GDM1 (cell line): ENCODE data around the gene CBFA2T2.
"Not testable (repeated sequence)": the region's sequence is repeated elsewhere in the genome, so short reads cannot be mapped to it uniquely, and the experiment has no call there.

Source experiments
- DNase-seq: peaks from one replicate; lab custom pipeline; 2025; lab: John Stamatoyannopoulos, UW

Gene CBFA2T2

DNA sequence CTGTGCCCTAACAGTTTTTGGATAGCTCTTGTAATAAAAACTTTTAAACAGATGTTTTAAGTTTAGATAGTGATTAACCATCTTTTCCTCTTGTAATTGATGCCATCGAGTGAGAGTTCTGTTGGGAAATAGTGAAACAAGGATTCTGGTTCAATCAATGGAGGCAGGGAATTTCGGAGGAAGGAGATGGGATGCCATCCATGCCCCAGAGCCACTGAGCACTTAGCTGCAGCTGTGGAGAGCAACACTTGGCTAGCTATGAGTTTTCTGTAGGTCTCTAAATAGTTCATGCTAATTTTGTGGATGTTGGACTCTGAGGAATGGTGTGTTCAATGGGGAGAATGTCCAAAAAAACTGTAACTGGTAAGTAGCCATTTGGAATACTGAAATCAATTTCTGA lies 16.7 kb downstream of the CBFA2T2 start:
- no peak for DNase-seq

DNA sequence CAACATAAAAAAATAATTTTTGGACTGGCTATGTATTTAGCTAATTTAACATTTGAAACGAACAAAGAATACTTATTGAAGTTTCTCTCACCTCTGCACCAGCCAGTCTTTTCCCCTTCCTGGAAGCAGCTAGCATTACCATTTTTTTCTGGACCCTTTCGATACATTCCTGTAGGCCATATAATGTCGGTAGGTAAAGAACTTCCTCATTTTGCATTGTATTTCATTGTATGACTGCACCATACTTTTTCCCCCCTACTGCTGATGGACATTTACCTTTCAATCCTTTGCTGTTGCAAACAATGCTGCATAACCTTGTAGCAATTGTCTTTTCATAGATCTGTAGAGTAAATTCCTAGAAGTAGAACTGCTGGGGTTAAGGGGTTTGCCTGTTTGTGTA lies 17.6 kb downstream of the CBFA2T2 start:
- DNase-seq = no peak

DNA sequence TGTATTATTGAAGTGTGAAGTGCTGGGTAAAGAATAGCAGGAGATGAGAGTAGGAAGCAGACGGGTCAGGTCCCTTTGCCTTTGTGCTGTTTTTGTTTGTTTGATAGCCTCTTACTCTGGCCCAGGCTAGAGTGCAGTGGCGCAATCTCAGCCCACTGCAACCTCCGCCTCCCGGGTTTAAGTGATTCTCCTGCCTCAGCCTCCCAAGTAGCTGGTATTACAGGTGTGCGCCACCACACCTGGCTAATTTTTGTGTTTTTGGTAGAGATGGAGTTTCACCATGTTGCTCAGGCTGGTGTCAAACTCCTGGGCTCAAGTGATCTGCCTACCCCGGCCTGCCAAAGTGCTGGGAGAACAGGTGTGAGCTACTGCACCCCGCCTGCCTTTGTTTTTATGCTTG lies 18.1 kb downstream of the CBFA2T2 start:
- DNase-seq = not testable (repeated sequence)

DNA sequence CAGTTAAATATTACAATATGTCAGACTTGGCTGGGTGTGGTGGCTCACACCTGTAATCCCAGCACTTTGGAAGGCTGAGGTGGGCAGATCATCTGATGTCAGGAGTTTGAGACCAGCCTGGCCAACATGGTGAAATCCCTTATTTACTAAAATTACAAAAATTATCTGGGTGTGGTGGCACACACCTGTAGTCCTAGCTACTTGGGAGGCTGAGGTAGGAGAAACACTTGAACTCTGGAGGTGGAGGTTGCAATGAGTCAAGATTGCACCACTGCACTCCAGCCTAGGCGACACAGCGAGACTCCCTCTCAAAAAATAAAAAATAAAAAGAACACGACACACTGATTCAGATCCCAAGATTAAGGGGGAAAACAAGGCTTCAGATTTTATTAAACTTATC lies 19.2 kb downstream of the CBFA2T2 start:
- DNase-seq = not testable (repeated sequence)

DNA sequence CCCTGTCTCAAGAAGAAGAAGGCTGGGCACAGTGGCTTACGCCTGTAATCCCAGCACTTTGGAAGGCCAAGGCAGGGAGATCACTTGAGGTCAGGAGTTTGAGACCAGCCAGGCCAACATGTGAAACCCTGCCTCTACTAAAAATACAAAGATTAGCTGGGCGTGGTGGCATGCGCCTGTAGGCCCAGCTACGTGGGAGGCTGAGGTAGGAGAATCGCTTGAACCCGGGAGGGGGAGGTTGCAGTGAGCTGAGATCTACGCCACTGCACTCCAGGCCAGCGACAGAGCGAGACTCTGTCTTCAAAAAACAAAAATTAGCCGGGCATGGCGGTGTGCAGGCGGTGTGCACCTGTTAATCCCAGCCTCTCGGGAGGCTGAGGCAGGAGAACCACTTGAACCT lies 22.0 kb downstream of the CBFA2T2 start:
- not testable (repeated sequence) for DNase-seq

DNA sequence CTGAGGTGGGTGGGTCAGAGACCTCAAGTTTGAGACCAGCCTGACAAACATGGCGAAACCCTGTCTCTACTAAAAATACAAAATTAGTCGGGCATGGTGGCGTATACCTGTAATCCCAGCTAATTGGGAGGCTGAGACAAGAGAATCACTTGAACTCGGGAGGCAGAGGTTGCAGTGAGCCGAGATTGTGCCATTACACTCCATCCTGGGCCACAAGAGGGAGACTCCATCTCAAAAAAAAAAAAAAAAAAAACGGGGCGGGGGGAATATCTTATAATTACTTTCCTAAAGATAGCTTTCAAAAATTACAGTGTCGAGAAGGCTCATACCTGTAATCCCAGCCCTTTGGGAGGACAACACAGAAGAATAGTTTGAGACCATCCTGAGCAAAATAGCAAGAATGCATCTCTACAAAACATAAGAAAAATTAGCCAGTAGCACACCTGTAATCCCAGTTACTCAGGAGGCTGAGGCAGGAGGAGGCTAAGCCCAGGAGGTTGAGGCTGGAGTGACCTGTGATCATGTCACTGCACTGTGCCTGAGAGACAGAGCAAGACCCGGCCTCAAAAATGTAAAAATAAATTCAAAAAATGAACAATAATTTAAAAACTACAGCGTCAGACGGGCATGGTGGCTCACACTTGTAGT lies 25.8 kb downstream of the CBFA2T2 start:
- no peak for DNase-seq

DNA sequence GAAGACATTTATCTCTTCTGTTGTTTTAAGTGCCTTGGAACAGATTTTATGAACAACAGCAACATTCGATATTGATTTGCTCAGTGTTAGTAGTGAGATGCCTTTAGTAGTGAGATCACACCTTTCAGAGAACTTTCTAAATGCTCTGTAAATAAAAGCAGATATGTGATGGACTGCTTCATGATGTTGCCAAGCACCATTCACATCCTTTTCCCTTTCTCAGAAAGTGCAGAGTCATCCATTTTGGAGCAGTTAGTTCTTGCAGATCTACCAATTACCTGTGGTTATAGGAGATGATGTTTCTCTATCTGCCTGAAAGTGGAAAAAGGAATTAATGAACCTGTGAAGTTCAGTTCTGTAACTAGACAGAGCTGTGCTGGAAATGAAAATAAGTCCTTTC lies 27.0 kb downstream of the CBFA2T2 start:
- DNase-seq = no peak

DNA sequence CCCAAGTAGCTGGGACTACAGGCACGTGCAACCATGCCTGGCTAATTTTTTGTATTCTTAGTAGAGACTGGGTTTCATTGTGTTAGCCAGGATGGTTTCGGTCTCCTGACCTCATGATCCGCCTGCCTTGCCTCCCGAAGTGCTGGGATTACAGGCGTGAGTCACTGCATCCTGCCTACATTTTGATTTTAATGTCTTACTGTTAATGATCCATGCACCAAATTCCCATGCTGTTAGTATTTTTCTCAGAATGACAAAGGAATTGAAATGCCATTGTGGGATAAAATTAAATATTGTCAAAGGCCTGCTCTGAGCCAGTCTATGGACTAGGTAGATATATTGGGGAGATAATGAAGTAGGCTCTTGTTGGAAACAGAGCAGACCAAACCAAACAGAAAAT lies 28.2 kb downstream of the CBFA2T2 start:
- DNase-seq = no peak

DNA sequence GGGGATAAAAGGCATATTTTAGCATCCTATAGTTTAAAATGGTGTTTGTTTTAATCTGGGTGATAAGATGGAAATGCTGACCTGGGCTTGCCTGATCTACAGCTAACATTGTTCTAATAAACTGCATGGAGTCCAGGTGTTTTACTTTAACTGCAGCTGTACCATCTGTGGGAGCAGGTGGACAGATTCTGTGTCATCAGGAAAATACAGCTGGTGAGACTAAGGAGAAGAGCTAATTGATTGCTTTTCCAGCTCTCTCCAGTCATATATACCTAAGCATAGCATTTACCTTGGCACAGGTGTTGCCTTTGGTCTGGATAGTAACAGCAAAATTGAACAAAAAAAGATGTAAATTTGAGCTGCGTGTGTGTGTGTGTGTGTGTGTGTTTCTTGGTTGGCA lies 31.6 kb downstream of the CBFA2T2 start:
- no peak for DNase-seq

DNA sequence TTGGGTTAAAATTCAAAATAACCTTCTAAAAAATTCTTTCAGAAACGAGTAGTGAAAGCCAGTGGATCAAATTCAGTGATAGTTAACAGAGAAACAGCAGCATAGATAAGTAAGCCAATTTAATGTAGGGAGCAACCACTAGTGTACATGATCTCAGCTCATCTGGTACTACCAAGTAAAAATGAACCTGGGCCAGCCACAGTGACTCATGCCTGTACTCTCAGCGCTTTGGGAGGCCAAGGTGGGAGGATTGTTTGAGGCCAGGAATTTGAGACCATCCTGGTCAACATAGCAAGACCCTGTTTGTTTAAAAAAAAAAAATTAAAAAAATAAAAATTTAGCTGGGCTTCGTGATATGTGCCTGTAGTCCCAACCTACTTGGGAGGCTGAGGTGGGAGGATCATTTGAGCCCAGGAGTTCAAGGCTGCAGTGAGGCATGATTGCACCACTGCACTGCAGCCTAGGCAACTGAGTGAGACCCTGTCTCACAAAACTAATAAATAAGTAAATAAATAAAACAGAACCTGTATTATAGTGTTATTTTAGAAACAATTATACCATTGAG lies 32.4 kb downstream of the CBFA2T2 start:
- DNase-seq = no peak

DNA sequence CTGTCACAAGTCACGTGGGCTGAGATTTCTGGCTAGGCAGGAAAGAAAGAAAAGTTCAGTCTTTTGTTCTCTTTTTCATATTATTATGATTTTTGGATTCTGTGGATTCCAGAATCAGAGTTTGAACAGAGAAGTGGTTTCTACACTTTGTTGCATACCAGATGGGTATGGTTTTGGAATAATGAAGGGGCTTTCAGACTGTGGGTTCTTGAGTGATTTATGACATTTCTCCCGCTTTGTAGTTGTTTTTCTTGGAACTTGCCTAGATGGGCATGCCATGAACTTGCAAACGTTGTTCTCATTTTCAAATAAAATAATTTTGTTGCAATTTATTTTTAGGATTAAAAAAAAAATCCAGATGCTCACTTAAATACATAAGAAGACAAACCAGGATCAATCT lies 34.4 kb downstream of the CBFA2T2 start:
- no peak for DNase-seq

DNA sequence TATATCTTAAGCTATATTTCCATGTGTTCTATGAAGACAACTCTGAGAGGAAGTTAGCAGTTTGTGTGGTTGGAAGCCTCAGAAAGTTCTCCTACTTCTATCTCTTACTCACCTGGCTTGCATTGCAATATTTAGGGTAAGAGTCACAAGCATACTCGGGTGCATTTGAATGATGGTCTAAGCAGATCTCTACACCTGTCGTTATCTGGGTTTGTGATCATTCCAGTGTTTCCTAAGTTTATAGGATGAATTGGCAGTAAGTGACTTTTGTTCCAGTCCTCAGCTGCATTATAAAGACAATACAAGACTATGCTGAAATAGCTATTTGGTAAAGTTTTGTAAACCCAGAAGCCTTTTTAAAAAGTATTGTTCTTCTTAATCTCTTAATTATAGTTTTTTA lies 36.9 kb downstream of the CBFA2T2 start:
- no peak for DNase-seq

DNA sequence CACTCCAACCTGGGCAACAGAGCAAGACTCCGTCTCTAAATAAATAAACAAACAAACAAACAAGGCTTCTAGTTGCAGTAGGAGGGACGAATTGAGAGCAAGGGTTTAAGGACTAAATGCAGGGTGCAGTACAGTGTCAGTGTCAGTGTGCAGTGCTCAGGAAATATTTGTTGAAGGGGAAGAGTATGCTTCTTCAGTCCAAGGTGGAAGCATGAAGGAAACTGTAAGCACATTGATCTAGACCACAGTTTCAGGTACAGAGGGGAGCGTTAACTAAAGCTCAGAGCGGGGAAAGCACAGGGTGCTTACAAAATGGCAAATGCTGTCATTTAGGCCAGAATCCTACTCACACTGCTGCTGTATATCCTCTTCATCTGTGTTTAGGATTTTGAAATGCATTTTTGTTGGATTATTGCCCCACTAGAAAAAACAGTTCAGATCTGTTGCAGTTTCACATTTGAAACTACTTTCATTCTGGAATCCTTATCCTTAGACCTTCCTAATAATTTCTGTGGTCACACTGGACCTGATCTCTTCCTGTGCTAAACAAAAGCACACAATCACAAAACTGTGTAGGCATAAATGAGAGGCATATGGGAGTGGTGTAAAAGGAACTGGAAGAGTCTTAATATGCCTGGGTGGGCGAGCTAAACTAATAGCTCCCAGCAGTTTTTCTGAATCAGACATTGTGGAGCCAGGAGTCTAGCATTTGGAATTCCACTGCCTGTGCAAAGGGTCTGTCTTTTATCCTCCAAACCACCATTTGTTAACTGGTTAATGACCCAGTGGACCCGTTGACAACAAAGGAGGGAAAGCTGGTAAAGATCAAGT lies 41.4 kb downstream of the CBFA2T2 start:
- no peak for DNase-seq

DNA sequence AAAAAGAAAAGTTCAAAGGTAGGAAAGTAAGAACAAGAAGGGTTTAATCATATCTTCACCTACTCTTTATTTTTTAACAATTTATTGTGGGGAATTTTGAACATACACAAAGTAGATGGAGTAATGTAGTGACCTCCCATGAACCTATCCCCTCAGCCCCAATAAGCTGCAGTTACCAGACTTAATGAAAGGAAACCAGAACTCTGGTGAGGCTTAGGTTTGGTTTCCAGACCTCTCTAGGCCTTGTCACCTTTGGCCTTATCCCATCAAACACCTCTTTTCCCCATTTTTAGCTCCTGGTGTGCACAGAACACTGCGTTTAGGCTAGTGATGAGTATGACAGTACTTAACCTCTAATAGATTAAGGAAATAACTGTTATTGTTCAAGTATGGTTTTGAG lies 42.0 kb downstream of the CBFA2T2 start:
- DNase-seq = no peak

DNA sequence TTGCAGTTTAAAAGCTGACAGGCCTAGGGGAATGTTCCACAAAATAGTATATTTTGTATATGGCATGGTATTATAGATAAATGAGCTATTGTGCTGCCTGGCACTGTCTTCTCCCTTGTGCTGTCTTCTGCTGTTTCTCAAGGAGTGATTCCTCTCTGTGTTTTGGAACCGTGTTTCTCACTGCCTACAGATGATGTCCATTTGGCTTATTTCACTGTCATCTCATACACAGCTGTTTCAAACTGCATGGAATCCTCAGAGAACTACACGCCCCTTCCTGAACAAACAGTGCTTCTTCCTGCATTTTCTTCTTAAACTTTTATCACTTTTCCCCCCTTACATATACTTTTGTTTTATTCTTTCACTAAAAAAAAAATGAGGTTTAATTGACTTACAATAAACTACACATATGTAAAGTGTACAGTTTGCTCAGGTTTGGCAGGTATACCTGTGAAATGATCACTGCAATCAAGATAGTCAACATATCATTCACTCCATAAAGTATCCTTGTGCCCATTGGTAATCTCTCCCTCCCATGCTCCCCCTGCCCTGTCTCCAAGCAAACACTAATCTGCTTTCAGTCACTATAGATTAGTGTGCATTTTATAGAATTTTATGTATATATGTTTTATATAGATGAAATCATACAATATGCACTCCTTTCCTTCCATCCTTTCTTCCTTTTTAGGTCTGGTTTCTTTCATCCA lies 43.0 kb downstream of the CBFA2T2 start:
- no peak for DNase-seq

DNA sequence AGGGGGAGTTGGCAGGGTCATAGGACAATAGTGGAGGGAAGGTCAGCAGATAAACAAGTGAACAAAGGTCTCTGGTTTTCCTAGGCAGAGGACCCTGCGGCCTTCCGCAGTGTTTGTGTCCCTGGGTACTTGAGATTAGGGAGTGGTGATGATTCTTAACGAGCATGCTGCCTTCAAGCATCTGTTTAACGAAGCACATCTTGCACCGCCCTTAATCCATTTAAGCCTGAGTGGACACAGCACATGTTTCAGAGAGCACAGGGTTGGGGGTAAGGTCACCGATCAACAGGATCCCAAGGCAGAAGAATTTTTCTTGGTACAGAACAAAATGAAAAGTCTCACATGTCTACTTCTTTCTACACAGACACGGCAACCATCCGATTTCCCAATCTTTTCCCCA lies 45.8 kb downstream of the CBFA2T2 start:
- DNase-seq = not testable (repeated sequence)

DNA sequence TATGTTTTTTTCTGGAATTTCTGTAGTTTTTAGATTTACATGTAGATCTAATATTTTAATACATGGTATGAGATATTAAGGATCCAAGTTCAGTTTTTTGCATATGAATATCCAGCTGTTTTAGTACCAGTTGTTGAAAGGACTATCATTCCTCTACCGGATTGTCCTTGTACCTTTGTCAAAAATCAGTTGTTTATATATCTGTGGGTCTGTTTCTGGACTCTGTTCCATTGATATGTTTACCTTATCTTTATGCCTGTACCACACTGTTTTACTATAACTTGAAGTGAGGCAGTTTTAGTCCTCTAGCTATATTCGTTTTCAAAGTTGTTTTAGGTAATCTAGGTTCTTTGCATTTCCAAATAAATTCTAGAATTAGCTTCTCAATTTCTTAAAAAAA lies 47.7 kb downstream of the CBFA2T2 start:
- no peak for DNase-seq

DNA sequence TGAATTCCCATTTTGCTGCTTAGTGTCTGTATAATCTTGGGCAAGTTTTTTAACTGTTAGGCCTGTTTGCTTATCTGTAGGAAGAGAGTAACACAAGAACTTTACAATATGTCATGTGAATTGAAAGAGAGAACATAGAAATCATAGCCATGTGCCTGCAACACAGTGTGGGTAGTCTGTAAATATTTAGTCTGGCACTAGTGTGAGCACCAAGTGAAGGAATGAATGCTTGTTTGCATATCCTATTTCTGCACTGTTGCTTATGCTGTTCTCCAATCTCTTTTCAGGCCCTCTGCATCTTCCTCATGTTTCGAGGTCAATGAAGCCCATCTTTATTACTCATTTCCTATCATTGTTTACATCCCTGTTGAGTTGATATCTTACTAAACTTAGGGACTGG lies 49.2 kb downstream of the CBFA2T2 start:
- DNase-seq = no peak

DNA sequence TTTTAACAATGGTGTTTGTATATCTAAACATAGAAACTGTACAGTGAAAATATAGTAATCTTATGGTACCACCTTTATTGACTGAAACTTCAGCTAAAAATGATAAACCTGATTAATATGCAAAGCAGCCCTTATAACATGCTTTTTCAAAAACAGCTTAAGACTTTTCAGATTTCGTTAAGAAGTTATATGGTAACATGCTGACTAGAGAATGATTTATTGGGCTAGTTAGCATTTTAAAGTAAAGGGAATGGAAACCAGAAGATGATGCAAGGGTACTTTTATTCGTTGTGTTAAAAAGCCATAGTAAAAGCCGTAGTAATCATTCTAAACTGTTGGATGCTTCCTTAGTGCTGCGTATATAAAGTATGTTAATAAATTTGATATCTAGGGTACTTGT lies 50.5 kb downstream of the CBFA2T2 start:
- DNase-seq = no peak

DNA sequence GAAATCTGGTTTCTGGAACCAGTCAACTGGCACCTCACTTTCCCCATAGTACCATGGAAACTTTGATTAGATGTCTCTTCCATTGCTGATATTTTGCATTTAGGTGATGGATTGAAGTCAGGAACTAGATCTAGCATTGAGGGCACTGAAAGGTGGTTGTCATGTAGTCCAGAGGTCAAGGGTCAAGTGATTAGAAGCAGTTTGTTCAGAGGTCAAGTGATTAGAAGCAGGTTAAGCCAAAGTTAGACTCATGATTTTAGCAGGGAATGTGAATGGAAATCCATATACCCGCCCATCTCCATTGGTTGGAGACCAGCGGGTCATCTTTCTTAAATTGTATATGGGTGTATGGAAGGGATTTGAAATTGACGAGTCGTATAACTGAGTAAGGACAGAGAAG lies 51.2 kb downstream of the CBFA2T2 start:
- no peak for DNase-seq

DNA sequence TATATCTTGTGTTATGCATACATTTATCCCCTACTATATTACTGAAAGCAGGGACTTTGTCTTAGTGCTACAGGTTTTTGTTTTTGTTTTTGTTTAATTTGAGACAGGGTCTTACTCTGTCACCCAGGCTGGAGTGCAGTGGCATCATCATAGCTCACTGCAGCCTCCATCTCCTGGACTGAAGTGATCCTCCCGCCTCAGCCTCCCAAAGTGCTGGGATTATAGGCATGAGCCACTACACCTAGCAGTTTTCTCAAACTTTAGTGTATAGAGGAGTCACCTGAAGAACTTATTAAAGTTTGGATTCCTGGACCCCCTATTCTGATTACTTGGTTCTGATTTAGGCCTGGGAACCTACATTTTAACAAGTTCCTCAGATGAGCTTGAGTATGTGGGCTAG lies 51.9 kb downstream of the CBFA2T2 start:
- DNase-seq = no peak

DNA sequence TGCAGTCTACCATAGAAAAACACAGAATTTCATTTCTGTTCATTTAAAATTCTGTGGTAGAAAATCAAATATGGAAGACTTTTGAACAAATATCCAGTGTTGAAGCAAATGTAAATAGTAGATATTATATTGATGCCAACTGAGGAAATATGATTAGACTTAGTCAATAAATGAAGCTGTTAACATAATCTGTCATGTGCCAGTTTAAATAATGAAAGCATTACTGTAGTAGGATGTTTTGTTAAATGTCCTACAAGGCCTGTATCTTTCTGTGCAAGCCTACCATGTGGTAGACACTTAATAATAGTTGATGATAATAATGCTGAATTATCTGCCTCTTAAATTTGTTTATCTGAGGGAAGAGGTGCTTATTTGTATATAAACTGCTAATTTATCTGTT lies 55.9 kb downstream of the CBFA2T2 start:
- DNase-seq = no peak
